MM.1S (cell line): Measurements from ENCODE around the gene MNT.

Experiments used
- CTCF ChIP-seq: fragments of 300-600 bp; sonication (generic); IDR thresholded peaks from 2 replicates; pipeline ENCODE4 v1.5.1; 2016; ENCODE audit warnings: antibody characterized with exemption, low read length, mixed read lengths
- EZH2 ChIP-seq: fragments of 300-600 bp; sonication (generic); optimal IDR thresholded peaks from 2 replicates; pipeline ENCODE3; 2017; ENCODE audit warnings: low read depth, mild to moderate bottlenecking, antibody characterized with exemption, low read length, mixed read lengths
- EZH2phosphoT487 ChIP-seq: fragments of 300-600 bp; sonication (generic); IDR thresholded peaks from 2 replicates; pipeline ENCODE4 v1.6.1; 2018; ENCODE audit warnings: antibody characterized with exemption, low read length

- no peak for TF ChIP-seq EZH2phosphoT487
- no peak for TF ChIP-seq CTCF
- TF ChIP-seq EZH2, result no peak
Measured at GRCh38 chr17:2405247-2405926, 4.5 kb upstream of the MNT start.
